DOHH2 (cell line): Measurements from ENCODE around the gene ZSCAN5A.

Source experiments
- EZH2phosphoT487 ChIP-seq: fragments of 200-600 bp; sonication (generic); IDR thresholded peaks from 2 replicates; pipeline ENCODE4 v1.6.1; 2017; ENCODE audit warnings: borderline replicate concordance, mild to moderate bottlenecking, antibody characterized with exemption, low read length, moderate library complexity, mixed read lengths
- TF ChIP-seq, protein P1 (sequence below): fragments of 200-600 bp; sonication (generic); IDR thresholded peaks from one replicate; pipeline ENCODE4 v1.5.1; 2014; ENCODE audit warnings: antibody characterized with exemption, mild to moderate bottlenecking, low read depth, low read length; ENCODE audit not compliant: poor library complexity, severe bottlenecking

DNA sequence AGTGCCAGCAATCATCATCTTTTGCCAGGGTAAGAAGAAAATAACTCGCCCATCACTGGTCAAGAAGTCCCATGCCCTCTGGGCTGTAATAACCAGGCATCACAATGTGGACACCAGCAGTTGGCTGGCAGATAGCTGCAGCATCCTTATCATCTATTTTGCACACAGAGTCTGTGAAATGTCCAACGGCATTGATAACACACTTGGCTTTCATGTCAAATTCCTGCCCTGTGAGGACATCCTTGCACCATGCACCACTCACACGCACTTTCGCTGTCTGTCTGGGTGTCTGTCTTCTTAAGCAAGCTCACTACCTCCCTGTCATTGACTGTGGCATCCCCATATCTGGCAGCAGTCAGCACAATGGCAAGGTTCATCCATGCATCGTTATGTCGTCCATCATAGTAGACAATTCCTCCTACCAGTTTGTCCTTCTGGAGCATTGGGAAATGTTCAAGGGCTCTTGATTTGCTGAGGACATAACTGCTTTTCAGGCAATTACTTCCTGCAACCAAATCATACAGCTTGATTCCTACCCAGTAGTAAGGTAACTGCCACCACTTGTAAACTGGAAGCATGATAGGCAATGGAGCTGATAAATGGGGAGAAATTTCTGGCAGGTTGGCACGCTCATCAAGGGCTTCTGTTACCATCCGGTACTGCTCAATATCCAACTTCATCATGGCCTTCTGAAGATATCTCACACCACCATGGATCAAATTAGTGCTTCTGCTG, 6.8 kb upstream of the ZSCAN5A start:
- TF ChIP-seq, protein P1, sequence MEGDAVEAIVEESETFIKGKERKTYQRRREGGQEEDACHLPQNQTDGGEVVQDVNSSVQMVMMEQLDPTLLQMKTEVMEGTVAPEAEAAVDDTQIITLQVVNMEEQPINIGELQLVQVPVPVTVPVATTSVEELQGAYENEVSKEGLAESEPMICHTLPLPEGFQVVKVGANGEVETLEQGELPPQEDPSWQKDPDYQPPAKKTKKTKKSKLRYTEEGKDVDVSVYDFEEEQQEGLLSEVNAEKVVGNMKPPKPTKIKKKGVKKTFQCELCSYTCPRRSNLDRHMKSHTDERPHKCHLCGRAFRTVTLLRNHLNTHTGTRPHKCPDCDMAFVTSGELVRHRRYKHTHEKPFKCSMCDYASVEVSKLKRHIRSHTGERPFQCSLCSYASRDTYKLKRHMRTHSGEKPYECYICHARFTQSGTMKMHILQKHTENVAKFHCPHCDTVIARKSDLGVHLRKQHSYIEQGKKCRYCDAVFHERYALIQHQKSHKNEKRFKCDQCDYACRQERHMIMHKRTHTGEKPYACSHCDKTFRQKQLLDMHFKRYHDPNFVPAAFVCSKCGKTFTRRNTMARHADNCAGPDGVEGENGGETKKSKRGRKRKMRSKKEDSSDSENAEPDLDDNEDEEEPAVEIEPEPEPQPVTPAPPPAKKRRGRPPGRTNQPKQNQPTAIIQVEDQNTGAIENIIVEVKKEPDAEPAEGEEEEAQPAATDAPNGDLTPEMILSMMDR = no peak
- no peak for TF ChIP-seq EZH2phosphoT487
